ENCODE data around the gene CIAO2B. TPM values are rescaled to one million over a fixed set of nuclear protein-coding genes. Genes with fewer than 3 reads are reported as not detected.
A peak's percentile ranks its signal among the peaks of the same experiment; 100 is the strongest.
"Not testable (repeated sequence)": the region's sequence is repeated elsewhere in the genome, so short reads cannot be mapped to it uniquely, and the experiment has no call there.

CIAO2B gene
- total RNA-seq, 1 donor from 2014 or later = 55.5 TPM

GRCh38 chr16:66898207-66898606 is 36.0 kb downstream of the CIAO2B start:
- no peak overlapping the region for H3K27ac Mint-ChIP-seq
- no peaks in the 10 kb centered on the region for H3K4me1 ChIP-seq
- H3K27me3 ChIP-seq = no peaks in the 10 kb centered on the region

DNA sequence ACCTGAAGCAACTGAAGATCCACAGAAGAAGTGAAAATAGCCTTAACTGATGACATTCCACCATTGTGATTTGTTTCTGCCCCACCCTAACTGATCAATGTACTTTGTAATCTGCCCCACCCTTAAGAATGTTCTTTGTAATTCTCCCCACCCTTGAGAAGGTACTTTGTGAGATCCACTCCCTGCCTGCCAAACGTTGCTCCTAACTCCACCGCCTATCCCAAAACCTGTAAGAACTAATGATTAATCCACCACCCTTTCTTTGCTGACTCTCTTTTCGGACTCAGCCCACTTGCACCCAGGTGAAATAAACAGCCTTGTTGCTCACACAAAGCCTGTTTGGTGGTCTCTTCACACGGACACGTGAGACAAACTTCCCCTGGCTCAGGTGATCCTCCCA is 37.5 kb downstream of the CIAO2B start:
- H3K9me3 ChIP-seq (ENCODE audit: low read depth); H3K79me2 ChIP-seq (ENCODE audit: low read depth); H3K27me3 Mint-ChIP-seq (ENCODE audit: insufficient read depth, low read depth); H2AFZ ChIP-seq (replicated peaks); H3K9ac ChIP-seq; DNase-seq (ENCODE audit: low spot score); H3K27ac ChIP-seq; H3K4me3 ChIP-seq; H3K27ac Mint-ChIP-seq; H3K4me1 ChIP-seq; H3K27me3 ChIP-seq; H3K36me3 ChIP-seq; H3K9me3 Mint-ChIP-seq; H3K4me3 Mint-ChIP-seq; H3K4me2 ChIP-seq; H3K36me3 Mint-ChIP-seq; H3F3A ChIP-seq (ENCODE audit: low read depth); H4K20me1 ChIP-seq (ENCODE audit: low read depth): not testable (repeated sequence)
- H3K4me1 Mint-ChIP-seq = peaks cover 20% of the 10 kb centered on the region

More at GRCh38 chr16:66898207-66898606, 36.0 kb downstream of the CIAO2B start:
- Histone ChIP-seq H3K9me3 (ENCODE audit: low read depth) (no peaks in the 10 kb centered on the region), H3K9ac (no peak overlapping the region), H4K20me1 (ENCODE audit: low read depth) (no peaks in the 10 kb centered on the region), H3F3A (ENCODE audit: low read depth) (no peaks in the 10 kb centered on the region), H3K27ac (no peak overlapping the region), H3K4me2 (no peak overlapping the region), H3K79me2 (ENCODE audit: low read depth) (no peaks in the 10 kb centered on the region), H2AFZ (replicated peaks) (no peak overlapping the region), H3K4me3 (no peak overlapping the region), H3K36me3 (no peaks in the 10 kb centered on the region)
- DNase-seq (ENCODE audit: low spot score) = no peak
- H3K27me3 Mint-ChIP-seq (ENCODE audit: insufficient read depth, low read depth) = peaks cover 9% of the 10 kb centered on the region
- no peaks in the 10 kb centered on the region for H3K36me3 Mint-ChIP-seq
- H3K9me3 Mint-ChIP-seq = no peaks in the 10 kb centered on the region
- no peak overlapping the region for H3K4me3 Mint-ChIP-seq
- peaks cover 23% of the 10 kb centered on the region for H3K4me1 Mint-ChIP-seq
- TF ChIP-seq, protein P1, sequence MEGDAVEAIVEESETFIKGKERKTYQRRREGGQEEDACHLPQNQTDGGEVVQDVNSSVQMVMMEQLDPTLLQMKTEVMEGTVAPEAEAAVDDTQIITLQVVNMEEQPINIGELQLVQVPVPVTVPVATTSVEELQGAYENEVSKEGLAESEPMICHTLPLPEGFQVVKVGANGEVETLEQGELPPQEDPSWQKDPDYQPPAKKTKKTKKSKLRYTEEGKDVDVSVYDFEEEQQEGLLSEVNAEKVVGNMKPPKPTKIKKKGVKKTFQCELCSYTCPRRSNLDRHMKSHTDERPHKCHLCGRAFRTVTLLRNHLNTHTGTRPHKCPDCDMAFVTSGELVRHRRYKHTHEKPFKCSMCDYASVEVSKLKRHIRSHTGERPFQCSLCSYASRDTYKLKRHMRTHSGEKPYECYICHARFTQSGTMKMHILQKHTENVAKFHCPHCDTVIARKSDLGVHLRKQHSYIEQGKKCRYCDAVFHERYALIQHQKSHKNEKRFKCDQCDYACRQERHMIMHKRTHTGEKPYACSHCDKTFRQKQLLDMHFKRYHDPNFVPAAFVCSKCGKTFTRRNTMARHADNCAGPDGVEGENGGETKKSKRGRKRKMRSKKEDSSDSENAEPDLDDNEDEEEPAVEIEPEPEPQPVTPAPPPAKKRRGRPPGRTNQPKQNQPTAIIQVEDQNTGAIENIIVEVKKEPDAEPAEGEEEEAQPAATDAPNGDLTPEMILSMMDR (IDR thresholded peaks at IDR 0.05) = no peak
- no peak for TF ChIP-seq EZH2 (IDR thresholded peaks at IDR 0.05)
- no peak for TF ChIP-seq EZH2phosphoT487 (IDR thresholded peaks at IDR 0.05)

GRCh38 chr16:66895999-66896398 is 38.2 kb downstream of the CIAO2B start:
- Histone ChIP-seq H2AFZ (replicated peaks) (no peak overlapping the region), H3K36me3 (no peaks in the 10 kb centered on the region), H3K27ac (no peak overlapping the region), H3K4me1 (no peaks in the 10 kb centered on the region), H3K27me3 (no peaks in the 10 kb centered on the region), H3K79me2 (ENCODE audit: low read depth) (no peaks in the 10 kb centered on the region), H3K9me3 (ENCODE audit: low read depth) (no peaks in the 10 kb centered on the region), H3K9ac (no peak overlapping the region), H3K4me3 (no peak overlapping the region), H3F3A (ENCODE audit: low read depth) (no peaks in the 10 kb centered on the region), H4K20me1 (ENCODE audit: low read depth) (no peaks in the 10 kb centered on the region), H3K4me2 (no peak overlapping the region)
- TF ChIP-seq, protein P1 (IDR thresholded peaks at IDR 0.05) = no peak
- no peak for TF ChIP-seq EZH2 (IDR thresholded peaks at IDR 0.05)
- TF ChIP-seq EZH2phosphoT487 (IDR thresholded peaks at IDR 0.05) = no peak
- Mint-ChIP-seq H3K4me3 (peak overlapping the region; percentile 24), H3K4me1 (peaks cover 20% of the 10 kb centered on the region), H3K36me3 (no peaks in the 10 kb centered on the region), H3K27me3 (ENCODE audit: insufficient read depth, low read depth) (peaks cover 9% of the 10 kb centered on the region), H3K27ac (peak overlapping the region; percentile 35), H3K9me3 (no peaks in the 10 kb centered on the region)
- no peak for DNase-seq (ENCODE audit: low spot score)

DNA sequence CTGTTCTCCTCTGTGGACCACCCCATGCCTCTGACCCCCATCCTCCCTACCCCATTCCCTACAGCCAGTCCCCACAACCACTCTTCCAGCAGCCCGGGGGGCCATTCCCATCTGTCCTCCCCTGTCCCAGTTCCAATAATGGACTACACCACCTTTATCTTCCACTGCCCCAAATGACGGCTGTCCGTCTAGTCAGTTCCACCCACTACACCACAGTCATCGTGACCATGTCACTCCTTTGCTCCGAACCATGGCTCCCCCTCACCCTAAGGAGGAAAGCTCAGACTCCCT is 38.6 kb downstream of the CIAO2B start:
- TF ChIP-seq, protein P1 (IDR thresholded peaks at IDR 0.05) = no peak
- TF ChIP-seq EZH2phosphoT487 (IDR thresholded peaks at IDR 0.05) = no peak
- no peak for TF ChIP-seq EZH2 (IDR thresholded peaks at IDR 0.05)
- no peak for DNase-seq (ENCODE audit: low spot score)
- no peaks in the 10 kb centered on the region for H3K4me1 ChIP-seq
- no peak overlapping the region for H3K27ac ChIP-seq
- no peak overlapping the region for H3K4me3 Mint-ChIP-seq
- H3K27ac Mint-ChIP-seq = peak overlapping the region; percentile 35
- no peaks in the 10 kb centered on the region for H3K9me3 Mint-ChIP-seq
- peaks cover 17% of the 10 kb centered on the region for H3K4me1 Mint-ChIP-seq
- H2AFZ ChIP-seq (replicated peaks) = no peak overlapping the region
- H3K36me3 ChIP-seq = no peaks in the 10 kb centered on the region
- no peak overlapping the region for H3K9ac ChIP-seq
- peaks cover 7% of the 10 kb centered on the region for H3K27me3 Mint-ChIP-seq (ENCODE audit: insufficient read depth, low read depth)
- H3K36me3 Mint-ChIP-seq = no peaks in the 10 kb centered on the region
- H4K20me1 ChIP-seq (ENCODE audit: low read depth) = no peaks in the 10 kb centered on the region
- no peak overlapping the region for H3K4me2 ChIP-seq
- no peak overlapping the region for H3K4me3 ChIP-seq
- H3F3A ChIP-seq (ENCODE audit: low read depth) = no peaks in the 10 kb centered on the region
- H3K27me3 ChIP-seq = no peaks in the 10 kb centered on the region
- H3K9me3 ChIP-seq (ENCODE audit: low read depth) = no peaks in the 10 kb centered on the region
- H3K79me2 ChIP-seq (ENCODE audit: low read depth) = no peaks in the 10 kb centered on the region
